GM21723 (cell line): ENCODE data around the gene KCNMA1.

Source experiments
- ATAC-seq: cut with Tn5 transposase; IDR thresholded peaks from one replicate; pipeline ENCODE4 v1.9.1; 2021; ENCODE audit warnings: mild to moderate bottlenecking, moderate library complexity; ENCODE audit not compliant: unreplicated experiment

Gene KCNMA1

GRCh38 chr10:77494756-77495541, 142.7 kb downstream of the KCNMA1 start:
- no peak for ATAC-seq

GRCh38 chr10:77494327-77494726, 143.3 kb downstream of the KCNMA1 start:
- ATAC-seq: no peak

GRCh38 chr10:77493851-77494261, 143.8 kb downstream of the KCNMA1 start:
- ATAC-seq: no peak

- no peak for ATAC-seq
Measured at GRCh38 chr10:77493239-77493806, 144.3 kb downstream of the KCNMA1 start.

GRCh38 chr10:77492368-77492994, 145.1 kb downstream of the KCNMA1 start:
- no peak for ATAC-seq

GRCh38 chr10:77490534-77491314, 146.9 kb downstream of the KCNMA1 start:
- ATAC-seq: no peak

- ATAC-seq: no peak
Measured at GRCh38 chr10:77486517-77486916, 151.1 kb downstream of the KCNMA1 start.

GRCh38 chr10:77485847-77486246, 151.8 kb downstream of the KCNMA1 start:
- no peak for ATAC-seq

GRCh38 chr10:77482072-77482471, 155.5 kb downstream of the KCNMA1 start:
- ATAC-seq: no peak

- no peak for ATAC-seq
Measured at GRCh38 chr10:77479586-77479985, 158.0 kb downstream of the KCNMA1 start.

- ATAC-seq: no peak
Measured at GRCh38 chr10:77478962-77479359, 158.6 kb downstream of the KCNMA1 start.

GRCh38 chr10:77478247-77478961, 159.2 kb downstream of the KCNMA1 start:
- ATAC-seq: no peak

- ATAC-seq: no peak
Measured at GRCh38 chr10:77475522-77475921, 162.1 kb downstream of the KCNMA1 start.

- no peak for ATAC-seq
Measured at GRCh38 chr10:77474939-77475338, 162.7 kb downstream of the KCNMA1 start.

- ATAC-seq: no peak
Measured at GRCh38 chr10:77474386-77474785, 163.2 kb downstream of the KCNMA1 start.

GRCh38 chr10:77472146-77472545, 165.5 kb downstream of the KCNMA1 start:
- ATAC-seq: no peak

GRCh38 chr10:77471069-77471536, 166.5 kb downstream of the KCNMA1 start:
- no peak for ATAC-seq

- no peak for ATAC-seq
Measured at GRCh38 chr10:77467422-77467963, 170.1 kb downstream of the KCNMA1 start.

- no peak for ATAC-seq
Measured at GRCh38 chr10:77463967-77464745, 173.5 kb downstream of the KCNMA1 start.

- ATAC-seq: no peak
Measured at GRCh38 chr10:77463499-77463898, 174.1 kb downstream of the KCNMA1 start.
